Liver (tissue), 9 donors: ENCODE results near the gene AMBRA1. TPM values are rescaled to one million over a fixed set of nuclear protein-coding genes. Genes with fewer than 3 reads are reported as not detected.

Experiments used
- DNase-seq: peaks from one replicate; pipeline ENCODE4 v3.0.0-alpha.2; 2017; ENCODE audit warnings: low spot score
- H3K27ac ChIP-seq, 2 donors: one replicate each; pipeline ENCODE4 v1.7.0; 2013; ENCODE audit warnings: inconsistent platforms in 2 of 2, low read length in 2 of 2, control low read depth in 1 of 2, low read depth in 1 of 2, mild to moderate bottlenecking in 1 of 2
- H3K27me3 ChIP-seq, 4 donors: one replicate each; pipeline versions ENCODE4 v1.6.1 to v1.7.0; 2013; ENCODE audit warnings: low read length in 3 of 4, inconsistent platforms in 1 of 4, mild to moderate bottlenecking in 1 of 4, moderate library complexity in 1 of 4; ENCODE audit not compliant: control insufficient read depth in 4 of 4, insufficient read depth in 4 of 4
- H3K36me3 ChIP-seq, 4 donors: one replicate each; pipeline versions ENCODE4 v1.6.1 to v1.7.0; 2013; ENCODE audit warnings: low read length in 3 of 4, mild to moderate bottlenecking in 3 of 4, low read depth in 1 of 4, moderate library complexity in 1 of 4; ENCODE audit not compliant: control insufficient read depth in 4 of 4, insufficient read depth in 3 of 4
- H3K4me1 ChIP-seq, 4 donors: one replicate each; pipeline versions ENCODE4 v1.6.1 to v1.7.0; 2013; ENCODE audit warnings: low read length in 3 of 4, mild to moderate bottlenecking in 3 of 4, moderate library complexity in 1 of 4; ENCODE audit not compliant: control insufficient read depth in 4 of 4, insufficient read depth in 4 of 4
- H3K4me3 ChIP-seq, 3 donors: one replicate each; pipeline versions ENCODE4 v1.6.1 to v1.7.0; 2013; ENCODE audit warnings: low read length in 3 of 3, control low read depth in 1 of 3, low read depth in 1 of 3, mild to moderate bottlenecking in 1 of 3
- H3K9ac ChIP-seq, 2 donors: one replicate each; pipeline ENCODE4 v1.7.0; 2013; ENCODE audit warnings: low read length in 2 of 2, mild to moderate bottlenecking in 2 of 2, moderate library complexity in 2 of 2, control low read depth in 1 of 2, low read depth in 1 of 2
- H3K9me3 ChIP-seq, 4 donors: one replicate each; pipeline versions ENCODE4 v1.6.1 to v1.7.0; 2013; ENCODE audit warnings: low read length in 3 of 4; ENCODE audit not compliant: control insufficient read depth in 4 of 4
- FOXA1 ChIP-seq: IDR thresholded peaks from 2 replicates; pipeline ENCODE4 v1.6.1; 2016; ENCODE audit warnings: antibody characterized with exemption
- FOXA2 ChIP-seq: IDR thresholded peaks from 2 replicates; pipeline ENCODE4 v1.6.1; 2016; ENCODE audit warnings: antibody characterized with exemption
- GABPA ChIP-seq, 2 donors: IDR thresholded peaks in 1 of 2; conservative IDR thresholded peaks in 1 of 2; 2 replicates each; pipeline ENCODE4 v1.6.1; 2016; ENCODE audit warnings: antibody characterized with exemption in 2 of 2, mild to moderate bottlenecking in 1 of 2, moderate library complexity in 1 of 2
- HNF4A ChIP-seq, 2 donors: conservative IDR thresholded peaks; 2 replicates each; pipeline ENCODE4 v1.6.1; 2016; ENCODE audit warnings: antibody characterized with exemption in 2 of 2, mild to moderate bottlenecking in 2 of 2
- JUND ChIP-seq, 2 donors: IDR thresholded peaks; 2 replicates each; pipeline ENCODE4 v1.6.1; 2016; ENCODE audit warnings: antibody characterized with exemption in 2 of 2
- NR2F2 ChIP-seq: IDR thresholded peaks from 2 replicates; pipeline ENCODE4 v1.6.1; 2016; ENCODE audit warnings: antibody characterized with exemption
- RAD21 ChIP-seq, 2 donors: IDR thresholded peaks; 2 replicates each; pipeline ENCODE4 v1.6.1; 2016; ENCODE audit warnings: antibody characterized with exemption in 2 of 2, mild to moderate bottlenecking in 2 of 2
- RXRA ChIP-seq, 2 donors: IDR thresholded peaks; 2 replicates each; pipeline ENCODE4 v1.6.1; 2017 to 2018; ENCODE audit warnings: antibody characterized with exemption in 2 of 2, mild to moderate bottlenecking in 1 of 2
- SP1 ChIP-seq: IDR thresholded peaks from 2 replicates; pipeline ENCODE4 v1.6.1; 2018; ENCODE audit warnings: antibody characterized with exemption, mild to moderate bottlenecking
- TAF1 ChIP-seq: conservative IDR thresholded peaks from 2 replicates; pipeline ENCODE4 v1.6.1; 2016; ENCODE audit warnings: antibody characterized with exemption, mild to moderate bottlenecking
- YY1 ChIP-seq: IDR thresholded peaks from 2 replicates; pipeline ENCODE4 v1.6.1; 2016; ENCODE audit warnings: antibody characterized with exemption, mild to moderate bottlenecking
- WGBS: extraction: QIAGEN DNeasy Blood & Tissue Kit; methylation state at CpG from one replicate; pipeline ENCODE4 v1.1.7; 2013; 5-methylcytosine and 5-hydroxymethylcytosine counted together
- polyA plus RNA-seq, 2 donors: library from polyadenylated mRNA; stranded (reverse) in 1 of 2; unstranded in 1 of 2; fragments of 200-250 nt in 1 of 2; fragments of >200 nt in 1 of 2; fragmentation: Nextera tagmentation in 1 of 2; extraction: Ambion mirVana in 1 of 2; gene quantifications; one replicate each; pipeline versions ENCODE4 v1.2.1 to v1.2.3, GENCODE V29; 2013 to 2015
- total RNA-seq, 2 donors: library from RNA; depleted of rRNA; stranded (reverse); fragments of >200 nt; gene quantifications; one replicate each; pipeline ENCODE4 v1.2.3, GENCODE V29; 2014
- TF ChIP-seq, protein P1 (sequence below): IDR thresholded peaks from 2 replicates; pipeline ENCODE4 v1.6.1; 2016; ENCODE audit warnings: antibody characterized with exemption
- TF ChIP-seq, protein P2 (sequence below): IDR thresholded peaks from 2 replicates; pipeline ENCODE4 v1.6.1; 2016; ENCODE audit warnings: antibody characterized with exemption, mild to moderate bottlenecking
- TF ChIP-seq, protein P3 (sequence below): IDR thresholded peaks from 2 replicates; pipeline ENCODE4 v1.6.1; 2016; ENCODE audit warnings: antibody characterized with exemption
- TF ChIP-seq, protein P4 (sequence below): fragments of 150-350 bp; IDR thresholded peaks from 2 replicates; pipeline ENCODE4 v1.5.1; 2017; ENCODE audit warnings: improper control_type of control experiment, low read depth, low read length; ENCODE audit not compliant: missing input control
- TF ChIP-seq, protein P5 (sequence below): IDR thresholded peaks from 2 replicates; pipeline ENCODE4 v1.6.1; 2016; ENCODE audit warnings: antibody characterized with exemption
- donor health status: healthy.
- donor health status: healthy.
- donor health status: healthy.
- donor health status: healthy.
- donor health status: healthy.

AMBRA1 gene
- total and polyA plus RNA-seq, 4 donors: 3.7 to 25.7 (median 15.1) TPM

DNA sequence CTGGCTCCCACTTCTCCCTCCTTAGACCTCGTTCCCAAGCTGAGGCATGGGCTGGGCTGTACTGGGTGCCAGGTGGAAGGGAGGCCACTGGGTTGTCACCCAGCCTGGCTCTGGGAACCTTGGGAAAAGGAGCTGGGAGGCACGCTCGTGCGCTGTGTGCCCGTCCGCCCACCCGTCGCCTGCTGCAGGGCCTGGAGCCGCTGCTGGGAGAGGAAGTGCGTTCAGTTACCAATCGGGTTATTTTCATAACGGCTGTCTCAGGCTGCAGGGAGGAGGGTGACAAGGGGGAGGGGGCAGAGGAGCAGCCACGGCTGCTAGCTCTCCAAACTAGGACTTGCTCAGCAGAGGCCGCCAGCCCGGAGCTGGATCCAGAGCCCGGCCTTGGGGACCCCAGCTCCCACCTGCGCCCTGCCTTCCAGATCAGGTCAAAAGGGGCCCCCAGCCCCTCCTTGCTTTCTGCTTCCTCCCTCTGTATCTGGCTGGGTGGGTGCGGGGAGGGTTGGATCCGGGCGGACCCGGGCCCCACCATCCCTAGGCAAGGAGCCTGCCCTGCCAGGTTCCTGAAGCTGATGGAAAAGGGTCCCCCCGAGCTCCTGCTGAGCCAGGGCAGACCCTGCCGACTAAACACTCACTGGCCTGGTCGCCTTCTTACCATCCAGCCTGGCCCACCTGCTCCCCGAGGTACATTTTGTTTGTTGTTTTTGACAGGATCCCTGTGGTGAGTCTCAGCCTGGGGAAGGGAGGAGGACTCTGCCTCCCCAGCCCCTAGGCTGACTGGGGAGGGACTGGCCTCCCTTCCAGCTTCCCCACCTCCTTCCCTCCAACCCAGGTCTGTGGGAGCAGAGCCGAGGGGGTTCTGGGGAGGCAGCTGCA lies 232.3 kb downstream of the AMBRA1 start:
- H3K27ac ChIP-seq: peak overlapping the region; percentile 64 to 78
- DNase-seq: no peak
- H3K27me3 ChIP-seq: no peaks in the 10 kb centered on the region
- WGBS: 65% methylated on average over 26 of the region's 26 CpGs
- peak overlapping the region in 1 of 3 donors; percentile 22 for H3K4me3 ChIP-seq
- peak overlapping the region; percentile 56 to 60 for H3K9ac ChIP-seq
- H3K9me3 ChIP-seq: no peaks in the 10 kb centered on the region
- TF ChIP-seq JUND (IDR thresholded peaks at IDR 0.05): no peak
- TF ChIP-seq, protein P1, sequence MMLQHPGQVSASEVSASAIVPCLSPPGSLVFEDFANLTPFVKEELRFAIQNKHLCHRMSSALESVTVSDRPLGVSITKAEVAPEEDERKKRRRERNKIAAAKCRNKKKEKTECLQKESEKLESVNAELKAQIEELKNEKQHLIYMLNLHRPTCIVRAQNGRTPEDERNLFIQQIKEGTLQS: no peak
- TF ChIP-seq, protein P2, sequence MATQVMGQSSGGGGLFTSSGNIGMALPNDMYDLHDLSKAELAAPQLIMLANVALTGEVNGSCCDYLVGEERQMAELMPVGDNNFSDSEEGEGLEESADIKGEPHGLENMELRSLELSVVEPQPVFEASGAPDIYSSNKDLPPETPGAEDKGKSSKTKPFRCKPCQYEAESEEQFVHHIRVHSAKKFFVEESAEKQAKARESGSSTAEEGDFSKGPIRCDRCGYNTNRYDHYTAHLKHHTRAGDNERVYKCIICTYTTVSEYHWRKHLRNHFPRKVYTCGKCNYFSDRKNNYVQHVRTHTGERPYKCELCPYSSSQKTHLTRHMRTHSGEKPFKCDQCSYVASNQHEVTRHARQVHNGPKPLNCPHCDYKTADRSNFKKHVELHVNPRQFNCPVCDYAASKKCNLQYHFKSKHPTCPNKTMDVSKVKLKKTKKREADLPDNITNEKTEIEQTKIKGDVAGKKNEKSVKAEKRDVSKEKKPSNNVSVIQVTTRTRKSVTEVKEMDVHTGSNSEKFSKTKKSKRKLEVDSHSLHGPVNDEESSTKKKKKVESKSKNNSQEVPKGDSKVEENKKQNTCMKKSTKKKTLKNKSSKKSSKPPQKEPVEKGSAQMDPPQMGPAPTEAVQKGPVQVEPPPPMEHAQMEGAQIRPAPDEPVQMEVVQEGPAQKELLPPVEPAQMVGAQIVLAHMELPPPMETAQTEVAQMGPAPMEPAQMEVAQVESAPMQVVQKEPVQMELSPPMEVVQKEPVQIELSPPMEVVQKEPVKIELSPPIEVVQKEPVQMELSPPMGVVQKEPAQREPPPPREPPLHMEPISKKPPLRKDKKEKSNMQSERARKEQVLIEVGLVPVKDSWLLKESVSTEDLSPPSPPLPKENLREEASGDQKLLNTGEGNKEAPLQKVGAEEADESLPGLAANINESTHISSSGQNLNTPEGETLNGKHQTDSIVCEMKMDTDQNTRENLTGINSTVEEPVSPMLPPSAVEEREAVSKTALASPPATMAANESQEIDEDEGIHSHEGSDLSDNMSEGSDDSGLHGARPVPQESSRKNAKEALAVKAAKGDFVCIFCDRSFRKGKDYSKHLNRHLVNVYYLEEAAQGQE: no peak
- TF ChIP-seq SP1: no peak
- TF ChIP-seq RAD21 (IDR thresholded peaks at IDR 0.05): no peak
- TF ChIP-seq RXRA (IDR thresholded peaks at IDR 0.05): no peak
- TF ChIP-seq HNF4A (conservative IDR thresholded peaks at IDR 0.05): no peak
- TF ChIP-seq, protein P3, sequence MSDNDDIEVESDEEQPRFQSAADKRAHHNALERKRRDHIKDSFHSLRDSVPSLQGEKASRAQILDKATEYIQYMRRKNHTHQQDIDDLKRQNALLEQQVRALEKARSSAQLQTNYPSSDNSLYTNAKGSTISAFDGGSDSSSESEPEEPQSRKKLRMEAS: no peak
- TF ChIP-seq, protein P4, sequence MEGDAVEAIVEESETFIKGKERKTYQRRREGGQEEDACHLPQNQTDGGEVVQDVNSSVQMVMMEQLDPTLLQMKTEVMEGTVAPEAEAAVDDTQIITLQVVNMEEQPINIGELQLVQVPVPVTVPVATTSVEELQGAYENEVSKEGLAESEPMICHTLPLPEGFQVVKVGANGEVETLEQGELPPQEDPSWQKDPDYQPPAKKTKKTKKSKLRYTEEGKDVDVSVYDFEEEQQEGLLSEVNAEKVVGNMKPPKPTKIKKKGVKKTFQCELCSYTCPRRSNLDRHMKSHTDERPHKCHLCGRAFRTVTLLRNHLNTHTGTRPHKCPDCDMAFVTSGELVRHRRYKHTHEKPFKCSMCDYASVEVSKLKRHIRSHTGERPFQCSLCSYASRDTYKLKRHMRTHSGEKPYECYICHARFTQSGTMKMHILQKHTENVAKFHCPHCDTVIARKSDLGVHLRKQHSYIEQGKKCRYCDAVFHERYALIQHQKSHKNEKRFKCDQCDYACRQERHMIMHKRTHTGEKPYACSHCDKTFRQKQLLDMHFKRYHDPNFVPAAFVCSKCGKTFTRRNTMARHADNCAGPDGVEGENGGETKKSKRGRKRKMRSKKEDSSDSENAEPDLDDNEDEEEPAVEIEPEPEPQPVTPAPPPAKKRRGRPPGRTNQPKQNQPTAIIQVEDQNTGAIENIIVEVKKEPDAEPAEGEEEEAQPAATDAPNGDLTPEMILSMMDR: no peak
- TF ChIP-seq FOXA2: no peak
- no peak for TF ChIP-seq NR2F2
- TF ChIP-seq GABPA (IDR thresholded peaks at IDR 0.05 in 1 of 2, conservative IDR thresholded peaks at IDR 0.05 in 1 of 2): no peak
- no peak for TF ChIP-seq TAF1
- no peaks in the 10 kb centered on the region for H3K36me3 ChIP-seq
- peaks cover 0 to 19% (median 11%) of the 10 kb centered on the region in 4 donors for H3K4me1 ChIP-seq

DNA sequence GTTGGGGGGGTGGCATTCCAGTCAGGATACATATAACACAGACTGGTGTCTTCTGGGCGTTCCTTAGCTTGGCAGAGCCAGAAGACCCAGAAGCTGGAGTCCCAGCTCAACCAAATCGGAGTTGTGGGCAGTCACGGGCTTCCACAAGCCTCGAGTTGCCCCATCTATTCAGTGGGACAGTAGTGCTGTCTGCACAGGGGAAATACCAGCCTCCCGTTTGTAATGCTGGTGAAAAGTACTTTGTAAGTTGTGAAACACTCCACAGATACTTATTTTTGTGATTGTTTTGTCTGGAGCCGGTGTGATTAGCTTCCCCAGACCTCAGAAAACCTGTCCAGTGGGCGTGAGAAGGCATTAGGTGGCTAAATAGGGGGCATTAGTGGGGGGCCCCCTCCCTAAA lies 232.9 kb downstream of the AMBRA1 start:
- Histone ChIP-seq H3K27ac (peak overlapping the region; percentile 64 to 78), H3K9me3 (no peaks in the 10 kb centered on the region), H3K4me1 (peaks cover 0 to 19% (median 11%) of the 10 kb centered on the region in 4 donors), H3K4me3 (no peak overlapping the region), H3K36me3 (peaks cover 0 to 4% (median 0%) of the 10 kb centered on the region in 4 donors), H3K27me3 (no peaks in the 10 kb centered on the region), H3K9ac (peak overlapping the region in 1 of 2 donors; percentile 60)
- 70% methylated on average over 7 of the region's 7 CpGs for WGBS
- DNase-seq: no peak
- TF ChIP-seq FOXA2 (no peak), TAF1 (no peak), FOXA1 (no peak), YY1 (no peak), HNF4A (conservative IDR thresholded peaks at IDR 0.05) (no peak), JUND (IDR thresholded peaks at IDR 0.05) (no peak)
- TF ChIP-seq, protein P3: no peak
- TF ChIP-seq, protein P2: no peak
- TF ChIP-seq, protein P5, sequence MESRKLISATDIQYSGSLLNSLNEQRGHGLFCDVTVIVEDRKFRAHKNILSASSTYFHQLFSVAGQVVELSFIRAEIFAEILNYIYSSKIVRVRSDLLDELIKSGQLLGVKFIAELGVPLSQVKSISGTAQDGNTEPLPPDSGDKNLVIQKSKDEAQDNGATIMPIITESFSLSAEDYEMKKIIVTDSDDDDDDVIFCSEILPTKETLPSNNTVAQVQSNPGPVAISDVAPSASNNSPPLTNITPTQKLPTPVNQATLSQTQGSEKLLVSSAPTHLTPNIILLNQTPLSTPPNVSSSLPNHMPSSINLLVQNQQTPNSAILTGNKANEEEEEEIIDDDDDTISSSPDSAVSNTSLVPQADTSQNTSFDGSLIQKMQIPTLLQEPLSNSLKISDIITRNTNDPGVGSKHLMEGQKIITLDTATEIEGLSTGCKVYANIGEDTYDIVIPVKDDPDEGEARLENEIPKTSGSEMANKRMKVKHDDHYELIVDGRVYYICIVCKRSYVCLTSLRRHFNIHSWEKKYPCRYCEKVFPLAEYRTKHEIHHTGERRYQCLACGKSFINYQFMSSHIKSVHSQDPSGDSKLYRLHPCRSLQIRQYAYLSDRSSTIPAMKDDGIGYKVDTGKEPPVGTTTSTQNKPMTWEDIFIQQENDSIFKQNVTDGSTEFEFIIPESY: no peak
